HepG2 (cell line): ENCODE measurements around the gene ARMH3. TPM values are rescaled to one million over a fixed set of nuclear protein-coding genes. Genes with fewer than 3 reads are reported as not detected.

Experiments used
- ASH2L ChIP-seq: fragments of 300-600, 200-600 bp; sonication (generic); IDR thresholded peaks from 2 replicates; pipeline ENCODE4 v1.7.0; 2017; ENCODE audit warnings: low read depth, mild to moderate bottlenecking, moderate library complexity, mixed read lengths, low read length; ENCODE audit not compliant: insufficient read length
- HNRNPL ChIP-seq: fragments of 200-400 bp; formaldehyde crosslinking; IDR thresholded peaks from 2 replicates; pipeline ENCODE4 v1.6.1; 2017; ENCODE audit warnings: mild to moderate bottlenecking, low read depth, low read length
- ISX ChIP-seq: sonication (generic); formaldehyde crosslinking; conservative IDR thresholded peaks from 2 replicates; pipeline ENCODE4 v1.5.0; 2020; ENCODE audit warnings: missing genetic modification reagents
- MAFF ChIP-seq: IDR thresholded peaks from 2 replicates; pipeline ENCODE4 v1.6.1; 2011; ENCODE audit warnings: low read depth, low read length, improper control_type of control experiment
- MAZ ChIP-seq, 2 experiments: sonication (generic) in 1 of 2; formaldehyde crosslinking in 1 of 2; IDR thresholded peaks; 2 replicates each; pipeline versions ENCODE4 v1.5.0 to v1.6.1; 2012 to 2020; ENCODE audit warnings: low read depth in 2 of 2, mild to moderate bottlenecking in 2 of 2, borderline replicate concordance in 1 of 2, improper control_type of control experiment in 1 of 2, low read length in 1 of 2, missing genetic modification reagents in 1 of 2, moderate library complexity in 1 of 2
- POLR2A ChIP-seq, 2 experiments: IDR thresholded peaks; 2 replicates each; pipeline ENCODE4 v1.6.1; 2011; ENCODE audit warnings: low read depth in 2 of 2, low read length in 2 of 2, mild to moderate bottlenecking in 1 of 2, moderate library complexity in 1 of 2; ENCODE audit not compliant: insufficient read depth in 1 of 2
- SP1 ChIP-seq, 2 experiments: fragments of 450-650 bp in 1 of 2; sonication (generic) in 1 of 2; formaldehyde crosslinking in 1 of 2; IDR thresholded peaks; 2 replicates each; pipeline versions ENCODE4 v1.4.0 to v1.6.1; 2016 to 2020; ENCODE audit warnings: missing genetic modification reagents in 1 of 2
- YEATS2 ChIP-seq: sonication (generic); formaldehyde crosslinking; IDR thresholded peaks from 2 replicates; pipeline ENCODE4 v1.4.0; 2020; ENCODE audit warnings: missing genetic modification reagents, borderline replicate concordance
- ZNF17 ChIP-seq: sonication (generic); formaldehyde crosslinking; IDR thresholded peaks from 2 replicates; pipeline ENCODE4 v1.5.0; 2020; ENCODE audit warnings: mild to moderate bottlenecking, missing genetic modification reagents
- ZNF343 ChIP-seq: sonication (generic); formaldehyde crosslinking; IDR thresholded peaks from 2 replicates; pipeline ENCODE4 v1.4.0; 2020; ENCODE audit warnings: mild to moderate bottlenecking, missing genetic modification reagents
- ZNF382 ChIP-seq: sonication (generic); formaldehyde crosslinking; IDR thresholded peaks from 2 replicates; pipeline ENCODE4 v1.5.0; 2020; ENCODE audit warnings: missing genetic modification reagents, mild to moderate bottlenecking, borderline replicate concordance
- polyA plus RNA-seq, 8 experiments: library from polyadenylated mRNA; depleted of rRNA in 3 of 8; stranded (reverse) in 7 of 8; unstranded in 1 of 8; fragments of >200 nt; fragmentation: Illumina TruSeq in 4 of 8; extraction: Trizol in 4 of 8; gene quantifications; 2 replicates each; pipeline versions ENCODE4 v1.2.1 to v1.2.3, GENCODE V29; 2011 to 2016; ENCODE audit warnings: low read depth in 4 of 8, missing spikeins in 1 of 8, mixed read lengths in 1 of 8; ENCODE audit not compliant: insufficient read depth in 1 of 8
- total RNA-seq, 5 experiments: library from RNA; depleted of rRNA; stranded (reverse); fragments of >200 nt; fragmentation: Illumina TruSeq; extraction: Trizol; gene quantifications; 2 replicates each; pipeline ENCODE4 v1.2.3, GENCODE V29; 2016; ENCODE audit warnings: low read depth in 1 of 5
- TF ChIP-seq, protein P1 (sequence below), 2 experiments: fragments of 450-650 bp in 1 of 2; sonication (generic) in 1 of 2; formaldehyde crosslinking; IDR thresholded peaks; 2 replicates each; pipeline versions ENCODE4 v1.5.0 to v1.8.0; 2020 to 2022; ENCODE audit warnings: mild to moderate bottlenecking in 1 of 2, missing genetic modification reagents in 1 of 2
- TF ChIP-seq, protein P2 (sequence below): sonication (generic); formaldehyde crosslinking; IDR thresholded peaks from 2 replicates; pipeline ENCODE4 v1.8.1; 2023; ENCODE audit warnings: mild to moderate bottlenecking, missing genetic modification reagents
- TF ChIP-seq, protein P3 (sequence below): sonication (generic); formaldehyde crosslinking; IDR thresholded peaks from 2 replicates; pipeline ENCODE4 v1.4.0; 2020; ENCODE audit warnings: missing genetic modification reagents, borderline replicate concordance
- TF ChIP-seq, protein P4 (sequence below): sonication (generic); formaldehyde crosslinking; IDR thresholded peaks from 2 replicates; pipeline ENCODE4 v1.5.1; 2020; ENCODE audit warnings: mild to moderate bottlenecking, missing genetic modification reagents, moderate library complexity

Gene ARMH3
- total and polyA plus RNA-seq, 2 of the 13 experiments (the other 11 are each of a cell fraction or from before 2014, with no cell fraction given) = 8.4 to 16.9 TPM

DNA sequence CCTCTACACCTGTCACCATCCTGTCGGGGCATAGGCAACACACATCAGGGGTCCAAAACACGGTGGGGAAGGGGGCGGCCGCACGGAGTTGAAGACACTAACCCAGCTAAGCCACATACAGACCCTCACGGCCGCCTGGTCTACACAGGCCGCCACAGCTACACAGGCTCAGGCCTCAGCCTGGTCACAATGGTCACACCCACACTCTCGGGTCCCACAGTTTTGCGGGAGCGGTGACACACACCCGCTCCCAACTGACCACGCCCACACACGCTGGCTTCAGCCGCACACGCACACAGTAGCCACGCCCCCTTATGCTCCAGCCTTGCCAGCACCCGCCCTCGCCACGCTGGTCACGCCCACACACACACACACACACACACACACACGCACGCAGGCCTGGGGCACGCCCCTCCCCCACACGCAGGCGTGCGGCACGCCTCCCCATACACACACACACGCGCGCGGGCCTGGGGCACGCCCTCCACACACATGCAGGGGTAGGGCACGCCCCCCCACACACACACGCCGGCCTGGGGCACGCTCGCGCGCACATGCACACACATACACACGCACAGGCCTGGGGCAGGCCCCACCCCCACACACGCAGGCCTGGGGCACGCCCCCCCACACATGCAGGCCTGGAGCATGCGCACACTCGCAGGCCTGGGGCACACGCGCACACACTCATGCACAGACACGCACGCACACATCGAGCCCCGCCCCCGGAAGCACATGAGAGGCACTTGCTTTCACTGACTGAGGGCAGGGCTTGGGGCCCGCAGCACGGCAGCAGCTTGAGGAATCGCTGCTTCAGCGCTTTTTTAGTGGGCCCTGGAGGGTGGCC lies 225.4 kb downstream of the ARMH3 start (continued):
- no peak for TF ChIP-seq ZNF382 (CRISPR knock-in tag)
- 0 out of 4 replicates have a peak, but pooled peaks of 1 of the 2 experiments have one; percentile 22 for TF ChIP-seq POLR2A (IDR thresholded peaks at IDR 0.05; ENCODE audit: insufficient read depth in 1 of 2, low read depth in 2 of 2, low read length in 2 of 2)
- TF ChIP-seq, protein P1, sequence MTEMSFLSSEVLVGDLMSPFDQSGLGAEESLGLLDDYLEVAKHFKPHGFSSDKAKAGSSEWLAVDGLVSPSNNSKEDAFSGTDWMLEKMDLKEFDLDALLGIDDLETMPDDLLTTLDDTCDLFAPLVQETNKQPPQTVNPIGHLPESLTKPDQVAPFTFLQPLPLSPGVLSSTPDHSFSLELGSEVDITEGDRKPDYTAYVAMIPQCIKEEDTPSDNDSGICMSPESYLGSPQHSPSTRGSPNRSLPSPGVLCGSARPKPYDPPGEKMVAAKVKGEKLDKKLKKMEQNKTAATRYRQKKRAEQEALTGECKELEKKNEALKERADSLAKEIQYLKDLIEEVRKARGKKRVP (CRISPR knock-in tag; IDR thresholded peaks at IDR 0.05) = no peak
- no peak for TF ChIP-seq ZNF343
- TF ChIP-seq HNRNPL = no peak
- TF ChIP-seq, protein P2, sequence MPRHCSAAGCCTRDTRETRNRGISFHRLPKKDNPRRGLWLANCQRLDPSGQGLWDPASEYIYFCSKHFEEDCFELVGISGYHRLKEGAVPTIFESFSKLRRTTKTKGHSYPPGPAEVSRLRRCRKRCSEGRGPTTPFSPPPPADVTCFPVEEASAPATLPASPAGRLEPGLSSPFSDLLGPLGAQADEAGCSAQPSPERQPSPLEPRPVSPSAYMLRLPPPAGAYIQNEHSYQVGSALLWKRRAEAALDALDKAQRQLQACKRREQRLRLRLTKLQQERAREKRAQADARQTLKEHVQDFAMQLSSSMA (CRISPR knock-in tag) = no peak
- no peak for TF ChIP-seq ASH2L
- TF ChIP-seq MAFF = peak; percentile 63; the same call in 1 of the 2 replicates
- TF ChIP-seq MAZ (IDR thresholded peaks at IDR 0.05; ENCODE audit: borderline replicate concordance, low read depth, low read length) = no peak
- TF ChIP-seq MAZ (CRISPR knock-in tag; IDR thresholded peaks at IDR 0.05; ENCODE audit: low read depth) = no peak
- TF ChIP-seq SP1 (IDR thresholded peaks at IDR 0.05) = no peak
- TF ChIP-seq SP1 (CRISPR knock-in tag; IDR thresholded peaks at IDR 0.05) = no peak
- TF ChIP-seq YEATS2 (CRISPR knock-in tag) = no peak
- no peak for TF ChIP-seq ISX (CRISPR knock-in tag)
- TF ChIP-seq, protein P3, sequence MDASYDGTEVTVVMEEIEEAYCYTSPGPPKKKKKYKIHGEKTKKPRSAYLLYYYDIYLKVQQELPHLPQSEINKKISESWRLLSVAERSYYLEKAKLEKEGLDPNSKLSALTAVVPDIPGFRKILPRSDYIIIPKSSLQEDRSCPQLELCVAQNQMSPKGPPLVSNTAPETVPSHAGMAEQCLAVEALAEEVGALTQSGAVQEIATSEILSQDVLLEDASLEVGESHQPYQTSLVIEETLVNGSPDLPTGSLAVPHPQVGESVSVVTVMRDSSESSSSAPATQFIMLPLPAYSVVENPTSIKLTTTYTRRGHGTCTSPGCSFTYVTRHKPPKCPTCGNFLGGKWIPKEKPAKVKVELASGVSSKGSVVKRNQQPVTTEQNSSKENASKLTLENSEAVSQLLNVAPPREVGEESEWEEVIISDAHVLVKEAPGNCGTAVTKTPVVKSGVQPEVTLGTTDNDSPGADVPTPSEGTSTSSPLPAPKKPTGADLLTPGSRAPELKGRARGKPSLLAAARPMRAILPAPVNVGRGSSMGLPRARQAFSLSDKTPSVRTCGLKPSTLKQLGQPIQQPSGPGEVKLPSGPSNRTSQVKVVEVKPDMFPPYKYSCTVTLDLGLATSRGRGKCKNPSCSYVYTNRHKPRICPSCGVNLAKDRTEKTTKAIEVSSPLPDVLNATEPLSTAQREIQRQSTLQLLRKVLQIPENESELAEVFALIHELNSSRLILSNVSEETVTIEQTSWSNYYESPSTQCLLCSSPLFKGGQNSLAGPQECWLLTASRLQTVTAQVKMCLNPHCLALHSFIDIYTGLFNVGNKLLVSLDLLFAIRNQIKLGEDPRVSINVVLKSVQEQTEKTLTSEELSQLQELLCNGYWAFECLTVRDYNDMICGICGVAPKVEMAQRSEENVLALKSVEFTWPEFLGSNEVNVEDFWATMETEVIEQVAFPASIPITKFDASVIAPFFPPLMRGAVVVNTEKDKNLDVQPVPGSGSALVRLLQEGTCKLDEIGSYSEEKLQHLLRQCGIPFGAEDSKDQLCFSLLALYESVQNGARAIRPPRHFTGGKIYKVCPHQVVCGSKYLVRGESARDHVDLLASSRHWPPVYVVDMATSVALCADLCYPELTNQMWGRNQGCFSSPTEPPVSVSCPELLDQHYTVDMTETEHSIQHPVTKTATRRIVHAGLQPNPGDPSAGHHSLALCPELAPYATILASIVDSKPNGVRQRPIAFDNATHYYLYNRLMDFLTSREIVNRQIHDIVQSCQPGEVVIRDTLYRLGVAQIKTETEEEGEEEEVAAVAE (CRISPR knock-in tag) = no peak
- TF ChIP-seq, protein P4, sequence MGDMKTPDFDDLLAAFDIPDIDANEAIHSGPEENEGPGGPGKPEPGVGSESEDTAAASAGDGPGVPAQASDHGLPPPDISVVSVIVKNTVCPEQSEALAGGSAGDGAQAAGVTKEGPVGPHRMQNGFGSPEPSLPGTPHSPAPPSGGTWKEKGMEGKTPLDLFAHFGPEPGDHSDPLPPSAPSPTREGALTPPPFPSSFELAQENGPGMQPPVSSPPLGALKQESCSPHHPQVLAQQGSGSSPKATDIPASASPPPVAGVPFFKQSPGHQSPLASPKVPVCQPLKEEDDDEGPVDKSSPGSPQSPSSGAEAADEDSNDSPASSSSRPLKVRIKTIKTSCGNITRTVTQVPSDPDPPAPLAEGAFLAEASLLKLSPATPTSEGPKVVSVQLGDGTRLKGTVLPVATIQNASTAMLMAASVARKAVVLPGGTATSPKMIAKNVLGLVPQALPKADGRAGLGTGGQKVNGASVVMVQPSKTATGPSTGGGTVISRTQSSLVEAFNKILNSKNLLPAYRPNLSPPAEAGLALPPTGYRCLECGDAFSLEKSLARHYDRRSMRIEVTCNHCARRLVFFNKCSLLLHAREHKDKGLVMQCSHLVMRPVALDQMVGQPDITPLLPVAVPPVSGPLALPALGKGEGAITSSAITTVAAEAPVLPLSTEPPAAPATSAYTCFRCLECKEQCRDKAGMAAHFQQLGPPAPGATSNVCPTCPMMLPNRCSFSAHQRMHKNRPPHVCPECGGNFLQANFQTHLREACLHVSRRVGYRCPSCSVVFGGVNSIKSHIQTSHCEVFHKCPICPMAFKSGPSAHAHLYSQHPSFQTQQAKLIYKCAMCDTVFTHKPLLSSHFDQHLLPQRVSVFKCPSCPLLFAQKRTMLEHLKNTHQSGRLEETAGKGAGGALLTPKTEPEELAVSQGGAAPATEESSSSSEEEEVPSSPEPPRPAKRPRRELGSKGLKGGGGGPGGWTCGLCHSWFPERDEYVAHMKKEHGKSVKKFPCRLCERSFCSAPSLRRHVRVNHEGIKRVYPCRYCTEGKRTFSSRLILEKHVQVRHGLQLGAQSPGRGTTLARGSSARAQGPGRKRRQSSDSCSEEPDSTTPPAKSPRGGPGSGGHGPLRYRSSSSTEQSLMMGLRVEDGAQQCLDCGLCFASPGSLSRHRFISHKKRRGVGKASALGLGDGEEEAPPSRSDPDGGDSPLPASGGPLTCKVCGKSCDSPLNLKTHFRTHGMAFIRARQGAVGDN = no peak
- no peak for TF ChIP-seq ZNF17
